Measurements from ENCODE around the gene ARHGAP21.
A peak's percentile ranks its signal among the peaks of the same experiment; 100 is the strongest.
"Not testable (repeated sequence)": the region's sequence is repeated elsewhere in the genome, so short reads cannot be mapped to it uniquely, and the experiment has no call there.

The ARHGAP21 gene

DNA sequence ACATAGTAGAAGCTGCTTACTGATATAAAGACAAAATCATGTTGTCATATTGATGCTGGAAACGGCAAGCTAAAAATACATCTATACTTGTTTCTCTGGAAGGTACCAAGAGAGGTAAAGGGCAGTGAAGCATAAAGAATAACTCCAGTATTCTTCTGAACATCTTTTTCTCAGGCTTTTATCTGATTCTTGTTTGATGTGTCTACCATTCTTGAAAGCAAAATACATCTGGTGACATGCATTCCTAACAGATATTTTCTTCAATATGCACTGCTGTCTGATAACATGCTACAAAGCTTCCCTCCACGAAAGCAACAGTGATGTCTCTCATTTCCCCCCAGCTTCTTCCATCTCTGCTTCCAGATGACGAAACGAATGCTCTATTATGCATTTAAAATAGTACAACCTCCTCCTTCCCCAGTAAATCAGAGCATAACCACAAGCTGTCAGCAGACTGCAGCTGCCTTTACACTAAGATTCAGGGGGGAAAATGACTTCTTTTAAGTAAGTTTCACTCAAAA is 100.8 kb downstream of the ARHGAP21 start:
- TF ChIP-seq Cebpa-rat (IDR thresholded peaks at IDR 0.05): peak in 1 of 11 experiments; percentile 19; a peak in 1 of 22 replicates
- Histone ChIP-seq H3K4me3 (peak overlapping the region in 1 of 10 experiments; percentile 19; a peak in 1 of 20 replicates), H3K36me3 (peaks cover 3 to 49% (median 16%) of the 10 kb centered on the region in 11 experiments; a peak in 19 of 22 replicates), H3K27ac (peak overlapping the region in 7 of 11 experiments; percentile 11 to 54 (median 49); a peak in 10 of 22 replicates), H3K4me2 (peak overlapping the region; percentile 2 to 67 (median 56); a peak in 17 of 22 replicates), H3K27me3 (no peaks in the 10 kb centered on the region), H3K9me3 (replicated peaks in 1 of 11) (no peaks in the 10 kb centered on the region), H3K9ac (peak overlapping the region in 7 of 11 experiments; percentile 6 to 38 (median 18); a peak in 5 of 22 replicates), H4K20me1 (peaks cover 0 to 17% (median 0%) of the 10 kb centered on the region in 11 experiments; a peak in 4 of 22 replicates), H3K4me1 (peaks cover 13 to 37% (median 25%) of the 10 kb centered on the region in 10 experiments)

DNA sequence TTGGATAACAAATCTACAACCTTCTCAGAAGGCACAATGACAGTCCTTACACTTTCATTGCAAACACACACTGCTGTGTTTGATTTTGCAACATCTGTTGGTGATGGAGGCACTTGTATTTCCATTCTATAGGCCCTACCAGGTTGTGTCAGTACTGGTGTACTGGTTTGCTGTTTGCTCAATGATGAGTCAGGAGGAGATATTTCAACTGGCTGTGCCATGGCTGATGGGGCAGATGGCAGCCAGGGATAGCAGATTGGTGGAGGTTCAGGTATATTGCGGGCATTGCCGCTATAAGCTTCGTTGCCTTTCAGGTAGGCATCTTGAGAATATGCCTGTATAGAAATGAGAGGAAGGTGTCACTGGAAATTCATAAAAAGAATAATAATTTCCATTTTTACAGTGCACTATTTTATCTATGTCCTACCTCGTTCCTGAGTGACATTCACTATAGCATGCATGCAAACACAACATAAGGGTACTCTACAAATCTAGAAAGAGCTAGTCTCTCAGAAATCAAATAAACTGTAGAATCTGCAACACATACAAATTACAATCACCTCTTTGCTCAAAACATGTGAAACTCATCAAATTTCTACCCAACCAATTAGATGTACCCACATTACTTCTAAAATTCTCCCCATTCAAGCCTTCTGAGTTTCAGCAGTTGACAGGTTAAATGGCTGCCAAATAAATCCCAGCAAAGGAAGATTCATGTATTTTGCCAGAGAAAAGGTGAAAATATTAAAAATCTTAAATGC is 102.5 kb downstream of the ARHGAP21 start:
- peaks cover 5 to 57% (median 18%) of the 10 kb centered on the region in 11 experiments; a peak in 17 of 22 replicates for H3K36me3 ChIP-seq
- peaks cover 0 to 17% (median 0%) of the 10 kb centered on the region in 11 experiments; a peak in 4 of 22 replicates for H4K20me1 ChIP-seq
- H3K27ac ChIP-seq; H3K9ac ChIP-seq; H3K9me3 ChIP-seq (replicated peaks in 1 of 11); H3K4me3 ChIP-seq; H3K4me2 ChIP-seq; H3K27me3 ChIP-seq: not testable (repeated sequence)
- peaks cover 13 to 37% (median 25%) of the 10 kb centered on the region in 10 experiments for H3K4me1 ChIP-seq

DNA sequence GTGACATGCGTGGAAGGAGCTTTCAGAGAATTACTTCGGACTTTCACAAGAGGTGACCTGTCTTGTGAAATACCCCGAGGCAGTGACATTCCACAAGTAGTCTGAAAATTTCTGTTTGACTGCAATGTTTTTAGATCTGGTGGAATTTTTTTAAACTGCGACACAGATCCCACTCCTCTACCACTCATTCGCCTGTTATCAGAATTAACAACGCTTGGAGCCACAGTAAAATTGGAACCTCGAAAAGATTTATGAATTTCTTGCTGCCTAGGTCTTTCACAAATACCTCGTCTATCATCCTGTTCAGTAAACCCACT is 103.7 kb downstream of the ARHGAP21 start:
- not testable (repeated sequence) for H3K27ac ChIP-seq; H3K27me3 ChIP-seq; H3K9me3 ChIP-seq (replicated peaks in 1 of 11); H3K4me3 ChIP-seq; H3K9ac ChIP-seq; H3K4me2 ChIP-seq
- Histone ChIP-seq H3K4me1 (peaks cover 13 to 37% (median 25%) of the 10 kb centered on the region in 10 experiments), H4K20me1 (peaks cover 0 to 17% (median 0%) of the 10 kb centered on the region in 11 experiments; a peak in 3 of 22 replicates), H3K36me3 (peaks cover 5 to 64% (median 28%) of the 10 kb centered on the region in 11 experiments; a peak in 16 of 22 replicates)

DNA sequence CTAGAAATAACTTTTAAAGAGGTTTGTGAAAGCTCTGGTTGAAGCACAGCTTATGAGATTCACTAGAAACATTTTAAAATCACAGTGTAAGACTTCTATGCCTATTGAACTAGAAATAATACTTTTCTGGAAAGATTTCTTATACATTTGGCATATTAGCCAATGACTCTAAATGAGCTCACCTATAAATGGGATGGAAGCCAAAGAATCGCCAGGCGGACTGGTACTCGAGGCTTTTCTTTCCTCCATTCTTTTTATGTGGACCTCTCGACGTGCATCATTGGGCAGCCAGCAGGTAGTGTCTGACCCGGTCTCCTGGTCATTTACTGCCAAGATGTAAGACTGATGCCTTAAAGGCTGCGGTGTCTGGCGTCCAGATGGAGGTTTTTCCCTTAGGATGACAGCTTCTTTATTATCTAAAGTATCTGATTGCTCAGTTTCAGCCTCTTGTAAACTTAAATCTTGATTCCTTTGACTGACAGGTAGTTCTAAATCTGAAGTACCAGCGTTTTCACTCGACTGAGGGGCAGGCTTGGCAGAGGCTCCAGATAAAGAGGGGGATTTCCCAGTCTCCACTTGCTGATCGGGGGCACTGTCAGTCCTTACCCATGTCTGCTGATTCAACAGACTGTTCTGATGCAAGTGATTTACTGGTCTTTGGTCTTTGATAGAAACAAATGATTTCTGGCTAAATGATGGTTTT is 104.2 kb downstream of the ARHGAP21 start:
- H3K4me2 ChIP-seq; H3K4me3 ChIP-seq; H3K9ac ChIP-seq; H3K27ac ChIP-seq; H3K27me3 ChIP-seq; H3K9me3 ChIP-seq (replicated peaks in 1 of 11): not testable (repeated sequence)
- Histone ChIP-seq H3K36me3 (peaks cover 5 to 69% (median 30%) of the 10 kb centered on the region in 11 experiments; a peak in 16 of 22 replicates), H4K20me1 (peaks cover 0 to 17% (median 0%) of the 10 kb centered on the region in 11 experiments; a peak in 3 of 22 replicates), H3K4me1 (peaks cover 13 to 37% (median 25%) of the 10 kb centered on the region in 10 experiments)

DNA sequence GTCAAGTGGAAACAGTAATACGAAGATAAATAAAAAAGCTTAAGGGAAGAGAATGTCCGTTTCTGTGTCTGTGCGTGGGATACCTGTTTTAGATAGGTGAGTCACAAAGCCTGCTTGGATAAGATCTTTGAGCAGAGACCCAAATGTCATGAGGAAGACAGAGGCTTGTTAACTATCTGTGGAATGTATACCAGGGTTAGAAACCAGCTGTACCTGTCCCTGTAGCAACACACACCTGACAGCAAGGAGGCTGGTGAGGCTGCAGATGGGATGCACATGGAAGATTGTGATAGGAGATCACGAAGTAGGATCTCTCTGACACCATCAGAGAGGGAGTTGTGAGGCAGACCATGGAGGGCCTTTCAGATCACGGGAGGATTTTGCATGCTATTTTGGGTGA is 105.3 kb downstream of the ARHGAP21 start:
- no peak overlapping the region for H3K27ac ChIP-seq
- H3K4me2 ChIP-seq: peak overlapping the region in 3 of 11 experiments; percentile 5 to 22 (median 9); a peak in 4 of 22 replicates
- peaks cover 8 to 27% (median 15%) of the 10 kb centered on the region in 10 experiments for H3K4me1 ChIP-seq

DNA sequence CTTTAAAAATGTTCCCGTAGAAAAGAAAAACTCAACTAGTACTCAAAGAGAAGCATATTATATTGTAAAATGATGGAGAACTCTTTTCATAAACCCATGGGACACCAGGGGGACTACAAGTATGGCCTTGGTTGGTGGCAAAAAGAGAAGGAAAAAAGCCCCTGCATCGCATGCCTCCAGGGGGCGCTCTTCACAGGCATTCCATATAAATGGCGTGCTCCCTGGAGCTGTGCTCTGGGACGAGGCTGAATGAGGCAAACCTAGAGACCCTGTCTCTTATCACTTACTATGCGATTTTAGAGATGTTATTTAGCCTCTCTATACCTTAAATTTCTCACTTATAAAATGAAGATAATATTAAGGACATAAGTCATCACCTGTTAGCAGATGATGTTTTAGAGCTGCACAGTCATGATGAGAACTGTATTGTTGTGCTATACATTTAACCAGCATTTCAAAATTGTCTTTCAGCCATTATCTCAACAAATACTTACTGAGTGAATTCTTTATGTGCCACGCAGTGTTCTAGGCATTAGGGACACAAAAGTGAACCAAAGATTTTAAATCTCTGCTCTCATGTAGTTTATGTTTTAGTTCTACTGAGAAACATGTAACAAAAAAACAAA is 105.8 kb downstream of the ARHGAP21 start:
- no peak for TF ChIP-seq Cebpa-rat (IDR thresholded peaks at IDR 0.05)
- Histone ChIP-seq H3K36me3 (peaks cover 5 to 83% (median 32%) of the 10 kb centered on the region in 11 experiments; a peak in 16 of 22 replicates), H3K4me2 (no peak overlapping the region), H3K4me3 (no peak overlapping the region), H3K27me3 (no peaks in the 10 kb centered on the region), H3K9ac (no peak overlapping the region), H3K4me1 (peaks cover 3 to 22% (median 9%) of the 10 kb centered on the region in 10 experiments; a peak in 19 of 20 replicates), H3K9me3 (replicated peaks in 1 of 11) (no peaks in the 10 kb centered on the region), H4K20me1 (peaks cover 0 to 8% (median 0%) of the 10 kb centered on the region in 11 experiments; a peak in 2 of 22 replicates), H3K27ac (no peak overlapping the region)

More for the DNA sequence above, 105.3 kb downstream of the ARHGAP21 start:
- Histone ChIP-seq H3K27me3 (no peaks in the 10 kb centered on the region), H4K20me1 (peaks cover 0 to 12% (median 0%) of the 10 kb centered on the region in 11 experiments; a peak in 3 of 22 replicates), H3K9ac (no peak overlapping the region), H3K9me3 (replicated peaks in 1 of 11) (no peaks in the 10 kb centered on the region), H3K36me3 (peaks cover 5 to 79% (median 32%) of the 10 kb centered on the region in 11 experiments; a peak in 16 of 22 replicates), H3K4me3 (no peak overlapping the region)
- no peak for TF ChIP-seq Cebpa-rat (IDR thresholded peaks at IDR 0.05)

DNA sequence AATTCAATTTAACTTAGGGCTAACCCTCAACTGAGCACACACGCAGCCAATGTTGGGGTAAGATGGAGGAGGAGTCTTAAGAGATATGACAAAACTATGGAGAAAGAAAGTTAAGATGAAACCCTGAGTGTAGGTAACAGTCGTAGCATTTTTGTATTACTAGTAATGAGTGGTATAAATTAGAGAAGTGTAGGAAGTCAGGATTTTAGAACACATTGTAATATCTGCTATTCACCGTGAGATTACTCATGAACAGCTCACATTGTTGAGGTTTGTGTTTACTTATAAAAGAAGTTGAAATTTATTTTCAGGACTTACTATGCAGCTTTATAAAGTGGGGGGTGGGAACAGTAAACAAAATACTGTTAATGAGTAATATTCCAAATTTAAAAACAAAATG is 107.2 kb downstream of the ARHGAP21 start:
- Histone ChIP-seq H3K4me3 (no peak overlapping the region), H3K27me3 (no peaks in the 10 kb centered on the region), H3K4me1 (peaks cover 0 to 11% (median 2%) of the 10 kb centered on the region in 10 experiments; a peak in 7 of 20 replicates), H4K20me1 (peaks cover 0 to 8% (median 0%) of the 10 kb centered on the region in 11 experiments; a peak in 2 of 22 replicates), H3K27ac (no peak overlapping the region), H3K9me3 (replicated peaks in 1 of 11) (no peaks in the 10 kb centered on the region; a peak in 1 of 22 replicates), H3K9ac (no peak overlapping the region), H3K36me3 (peaks cover 7 to 93% (median 37%) of the 10 kb centered on the region in 11 experiments; a peak in 20 of 22 replicates), H3K4me2 (no peak overlapping the region)
- no peak for TF ChIP-seq Cebpa-rat (IDR thresholded peaks at IDR 0.05)

DNA sequence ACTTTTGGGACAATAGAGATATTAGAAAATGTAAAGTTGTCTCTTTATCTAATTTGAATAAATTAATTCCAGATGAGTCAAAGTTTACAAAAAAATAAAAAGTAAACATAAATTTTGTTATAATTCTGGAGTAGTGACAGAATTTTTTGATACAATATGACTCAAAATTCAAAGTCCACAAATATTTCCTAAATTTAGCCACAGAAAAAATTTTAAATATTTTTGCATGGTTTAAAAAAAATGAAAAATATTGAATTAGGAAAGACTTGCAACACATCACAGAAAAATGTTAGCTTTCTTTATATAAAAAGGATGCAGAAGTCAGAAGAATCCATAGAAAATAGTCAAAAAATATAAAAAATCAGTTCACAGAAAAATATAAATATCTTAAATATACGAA is 117.7 kb downstream of the ARHGAP21 start:
- Histone ChIP-seq H3K4me1 (peaks cover 0 to 31% (median 4%) of the 10 kb centered on the region in 10 experiments; a peak in 7 of 20 replicates), H3K4me3 (no peak overlapping the region), H3K36me3 (peaks cover 13 to 61% (median 43%) of the 10 kb centered on the region in 11 experiments; a peak in 21 of 22 replicates), H3K9ac (no peak overlapping the region), H4K20me1 (no peaks in the 10 kb centered on the region), H3K9me3 (replicated peaks in 1 of 11) (no peaks in the 10 kb centered on the region), H3K27ac (no peak overlapping the region), H3K4me2 (no peak overlapping the region), H3K27me3 (no peaks in the 10 kb centered on the region)
- TF ChIP-seq Cebpa-rat (IDR thresholded peaks at IDR 0.05): no peak

Measured in BLaER1 treated with 17β-estradiol and CSF1 and Interleukin-3, amounts not matched to agents 10 nM and 100 nM (cell line).